GM21737 (cell line): ENCODE measurements around the gene GLI3.

Experiments used
- ATAC-seq: cut with Tn5 transposase; IDR thresholded peaks from one replicate; pipeline ENCODE4 v1.9.1; 2021; ENCODE audit warnings: mild to moderate bottlenecking, moderate library complexity; ENCODE audit not compliant: unreplicated experiment

GLI3 gene

DNA sequence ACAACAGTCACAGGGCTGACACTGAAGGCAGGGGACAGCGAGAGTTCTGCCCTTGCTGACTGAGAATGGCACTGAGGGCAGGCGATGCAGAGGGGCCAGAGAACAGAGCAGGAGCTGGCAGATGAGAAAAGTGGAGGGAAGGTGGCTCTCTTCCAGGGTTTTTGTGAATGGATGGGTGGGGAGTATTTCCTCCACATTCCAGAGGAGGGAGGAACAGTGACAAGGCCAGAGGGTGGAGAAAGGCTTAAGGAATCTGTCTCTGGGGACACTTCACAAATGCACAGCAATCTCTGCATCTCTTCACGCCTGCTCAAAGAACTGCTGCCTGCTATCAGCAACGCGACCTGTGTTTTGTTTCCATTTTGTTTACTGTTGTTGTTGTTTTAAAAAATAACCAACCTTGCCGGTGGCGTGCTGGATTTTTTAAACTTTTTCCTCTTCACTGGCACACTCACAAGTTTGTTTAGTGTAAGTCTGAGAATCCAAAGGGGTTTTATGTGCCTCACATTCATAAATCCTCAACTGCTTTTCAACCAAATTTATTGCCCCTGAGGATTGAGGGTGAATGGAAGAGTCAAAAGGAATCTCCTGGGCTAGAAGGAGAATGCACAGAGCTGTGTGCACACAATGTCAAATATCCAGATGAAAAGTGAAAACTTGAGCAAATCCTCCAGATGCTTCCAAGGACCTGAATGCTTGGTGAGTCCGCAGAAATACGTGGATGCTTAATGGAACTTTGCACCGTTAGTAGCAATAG, 129.3 kb downstream of the GLI3 start:
- no peak for ATAC-seq

DNA sequence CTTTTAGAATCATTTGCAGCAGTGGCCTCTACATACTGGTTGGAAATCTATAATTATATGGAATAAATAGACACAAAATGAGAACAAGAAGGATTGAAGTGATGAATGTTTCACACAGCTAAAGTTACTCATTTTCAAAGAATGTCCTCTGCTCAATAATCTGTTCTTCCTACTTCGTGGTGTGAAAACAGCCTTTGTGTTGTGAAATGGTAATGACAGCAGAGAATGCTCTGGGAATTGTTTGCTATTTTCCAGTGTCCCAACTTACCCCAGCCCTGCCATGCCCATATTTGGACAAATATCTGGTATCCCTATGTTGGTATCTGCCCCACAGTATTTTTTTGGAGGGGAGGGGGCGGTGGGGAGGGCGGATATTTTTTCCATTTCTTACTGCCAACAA, 130.4 kb downstream of the GLI3 start:
- ATAC-seq = no peak

DNA sequence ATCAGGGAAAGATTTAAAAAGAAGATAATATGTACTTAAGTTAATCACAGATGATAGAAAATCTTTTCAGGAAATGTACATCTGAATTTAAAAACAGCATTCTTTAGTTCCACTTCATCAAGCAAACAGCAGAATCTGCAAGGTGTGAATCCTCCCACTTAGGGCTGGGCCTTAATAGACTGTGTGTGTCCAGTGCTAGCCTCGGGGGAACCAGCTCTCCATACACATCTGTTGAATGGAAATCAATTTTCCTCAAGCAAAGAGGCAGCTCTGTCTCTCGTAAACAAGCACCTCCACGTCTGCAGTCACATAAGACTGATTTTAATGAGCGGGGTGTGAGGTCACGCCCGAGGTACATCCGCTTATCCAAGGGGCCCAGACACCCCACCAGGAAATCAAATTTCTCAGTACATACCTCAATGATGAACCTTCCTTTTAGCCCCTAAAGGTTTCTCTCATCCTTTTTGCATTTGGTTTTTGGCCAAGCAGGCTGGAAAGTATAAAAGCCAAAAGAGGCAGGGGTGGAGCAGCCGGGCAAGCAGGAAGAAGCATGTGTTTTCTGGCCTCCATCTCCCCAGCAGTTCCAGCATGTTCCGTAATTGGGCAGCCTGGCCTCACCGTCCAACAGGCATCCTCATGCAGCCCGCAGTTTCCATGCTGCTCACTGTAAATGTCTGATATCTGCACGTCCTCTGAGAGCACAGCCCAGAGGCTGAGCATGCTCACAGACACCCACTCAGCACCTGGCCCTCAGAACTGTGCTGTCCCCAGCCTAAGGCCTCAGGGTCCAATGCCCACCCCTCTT, 131.3 kb downstream of the GLI3 start:
- ATAC-seq = no peak

DNA sequence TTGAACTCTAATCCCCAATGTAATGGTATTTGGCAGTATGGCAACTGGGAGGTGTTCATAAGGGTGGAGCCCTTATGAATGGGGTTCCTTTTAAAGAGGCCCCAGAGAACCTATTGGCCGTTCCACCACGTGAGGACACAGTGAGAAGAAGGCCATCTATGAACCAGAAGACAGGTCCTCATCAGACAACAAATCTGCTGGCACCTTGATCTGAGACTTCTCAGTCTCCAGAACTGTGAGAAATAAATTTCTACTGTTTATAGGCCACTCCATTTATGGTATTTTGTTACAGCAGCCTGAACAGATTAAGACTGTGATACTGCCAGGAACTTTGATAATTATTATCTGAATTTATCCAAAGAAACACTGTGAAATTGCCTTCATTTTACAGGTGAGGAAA, 132.3 kb downstream of the GLI3 start:
- no peak for ATAC-seq

- ATAC-seq = no peak
These were observed 132.8 kb downstream of the GLI3 start for GRCh38 chr7:42104231-42104630.

DNA sequence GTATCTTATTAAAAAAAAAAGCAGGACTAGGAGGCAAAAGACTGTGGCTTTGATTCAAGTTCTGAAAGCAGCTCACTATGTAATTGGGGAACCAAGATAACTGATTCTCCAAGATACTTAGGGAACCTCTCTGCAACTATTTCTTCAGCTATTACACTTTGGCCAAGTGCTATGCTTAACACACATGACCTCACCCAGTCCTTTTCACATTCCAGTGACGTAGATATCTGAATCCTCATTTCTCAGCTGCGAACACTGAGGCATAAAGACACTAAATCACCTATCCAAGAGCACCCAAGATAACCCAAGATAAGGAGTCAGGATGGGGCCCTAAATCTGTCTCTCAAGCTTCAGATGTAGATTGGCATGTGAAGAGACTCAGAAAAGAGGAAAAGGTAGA, 133.6 kb downstream of the GLI3 start:
- no peak for ATAC-seq

DNA sequence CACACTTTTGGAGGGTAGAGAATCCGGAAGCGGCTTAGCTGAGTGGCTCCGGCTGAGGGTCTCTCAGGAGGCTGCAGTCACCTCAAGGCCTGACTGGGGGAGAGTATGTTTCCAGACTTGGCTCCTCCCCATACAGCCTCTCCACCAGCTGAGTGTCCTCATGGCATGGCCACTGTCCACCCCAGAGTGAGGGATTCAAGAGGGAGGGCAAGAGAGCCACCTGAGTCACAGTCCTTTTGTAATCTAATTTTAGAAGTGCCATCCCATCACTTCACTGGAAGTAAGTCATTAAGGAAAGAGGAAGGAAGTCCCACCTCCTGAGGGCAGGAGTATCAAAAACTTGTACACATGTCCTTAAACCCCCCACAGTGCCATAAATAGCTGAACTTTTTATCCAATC, 134.0 kb downstream of the GLI3 start:
- no peak for ATAC-seq

DNA sequence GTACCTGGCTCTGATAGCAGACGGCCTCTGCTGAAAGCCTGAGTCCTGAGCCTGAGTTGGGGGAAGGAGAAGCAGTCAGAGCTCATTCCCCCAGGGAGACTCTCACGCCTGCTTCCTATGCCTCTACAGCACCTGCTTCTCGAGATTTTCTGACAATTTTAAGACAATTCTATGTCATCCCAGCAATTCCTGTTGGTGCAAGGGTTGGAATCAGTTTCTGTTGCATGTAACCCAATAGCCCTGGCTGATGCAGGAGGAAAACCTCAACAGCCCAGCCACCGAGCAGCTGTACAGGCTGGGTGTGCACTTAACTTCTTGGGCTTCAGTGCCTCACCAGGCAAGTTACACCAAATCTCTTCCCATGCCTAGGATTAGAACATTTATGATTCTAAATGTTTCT, 134.7 kb downstream of the GLI3 start:
- no peak for ATAC-seq

GRCh38 chr7:42100156-42100508, 136.9 kb downstream of the GLI3 start:
- no peak for ATAC-seq

DNA sequence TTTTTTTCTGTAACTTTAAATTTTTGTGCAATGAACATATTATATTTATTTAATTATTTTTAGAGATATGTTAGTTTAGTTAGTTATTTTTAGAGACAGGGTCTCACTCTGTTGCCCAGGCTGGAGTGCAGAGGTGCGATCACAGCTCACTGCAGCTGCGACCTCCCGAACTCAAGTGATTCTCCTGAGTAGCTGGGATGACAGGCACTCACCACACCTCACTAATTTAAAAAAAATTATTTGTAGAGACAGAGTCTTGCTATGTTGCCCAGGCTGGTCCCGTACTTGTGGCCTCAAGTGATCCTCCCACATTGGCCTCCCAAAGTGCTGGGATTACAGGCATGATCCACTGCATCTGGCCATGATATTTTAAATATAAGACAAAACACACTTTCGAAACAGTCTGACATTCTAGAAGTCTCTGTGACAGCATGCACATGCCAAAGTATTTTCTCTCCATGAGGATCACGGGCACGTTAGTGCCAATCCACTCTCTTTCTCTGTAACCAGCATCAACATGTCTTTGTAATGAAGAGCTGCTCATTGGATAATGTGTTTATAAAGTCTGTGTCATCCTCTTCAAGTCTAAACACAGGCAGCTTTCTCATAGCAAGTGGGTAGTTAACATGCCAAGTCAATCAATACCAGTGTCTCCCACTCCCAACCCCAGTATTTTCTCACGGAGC, 137.4 kb downstream of the GLI3 start:
- no peak for ATAC-seq

DNA sequence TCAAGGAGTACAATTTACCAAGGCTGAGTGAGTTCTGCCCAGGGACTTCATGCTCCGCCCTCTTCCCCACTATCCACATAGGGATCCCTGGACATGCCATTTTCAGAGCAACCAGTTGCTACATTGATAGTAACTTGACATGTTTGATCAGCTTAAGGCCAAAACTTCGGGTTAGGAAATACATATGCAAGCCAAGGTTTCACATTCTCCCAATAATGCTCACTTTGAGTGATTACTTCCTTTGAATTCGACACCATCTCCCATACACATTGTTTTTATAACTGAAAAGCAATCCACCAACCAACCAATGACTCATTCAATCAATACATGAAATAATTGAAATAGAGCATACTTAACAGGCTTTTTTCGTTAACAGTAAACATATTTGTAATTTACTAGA, 137.9 kb downstream of the GLI3 start:
- no peak for ATAC-seq

DNA sequence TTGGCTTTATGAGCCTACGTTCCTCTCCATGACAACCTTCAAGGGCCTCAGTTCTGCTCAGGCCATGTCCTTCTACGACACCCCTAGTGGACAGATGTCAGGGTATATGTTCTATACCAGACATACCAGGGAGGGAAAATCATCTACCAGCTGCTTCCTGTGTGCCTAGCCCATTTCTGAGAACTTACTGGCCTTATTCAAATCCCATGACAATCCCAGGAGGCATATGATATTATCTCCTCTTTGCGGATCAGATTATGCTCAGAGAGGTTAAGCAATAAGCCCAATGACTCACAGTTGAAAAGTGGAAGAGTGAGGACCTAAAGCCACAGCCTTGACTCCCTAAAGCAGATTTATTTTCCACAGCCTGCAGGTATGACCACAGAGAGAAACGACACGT, 139.3 kb downstream of the GLI3 start:
- no peak for ATAC-seq

GRCh38 chr7:42096681-42097561, 140.1 kb downstream of the GLI3 start:
- ATAC-seq = no peak

DNA sequence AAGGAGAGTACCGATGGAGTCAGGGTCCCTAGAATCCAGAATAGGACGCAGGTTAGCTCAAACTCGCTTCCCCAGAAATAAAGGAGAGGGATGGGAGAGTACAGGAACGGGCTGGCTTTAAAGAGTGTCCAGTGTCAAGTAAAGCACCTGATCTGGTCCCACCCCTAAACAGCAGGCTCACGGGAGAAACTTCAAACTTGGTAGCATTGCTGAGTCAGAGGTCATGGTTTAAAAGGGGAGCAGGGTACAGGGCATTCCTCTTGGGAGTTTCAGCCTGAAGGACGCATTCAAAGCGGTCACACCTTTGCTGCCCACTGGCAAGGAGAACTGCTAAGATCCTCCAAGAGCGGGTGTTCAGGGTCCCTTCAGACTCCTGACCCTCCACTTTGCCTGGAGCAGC, 140.7 kb downstream of the GLI3 start:
- no peak for ATAC-seq

DNA sequence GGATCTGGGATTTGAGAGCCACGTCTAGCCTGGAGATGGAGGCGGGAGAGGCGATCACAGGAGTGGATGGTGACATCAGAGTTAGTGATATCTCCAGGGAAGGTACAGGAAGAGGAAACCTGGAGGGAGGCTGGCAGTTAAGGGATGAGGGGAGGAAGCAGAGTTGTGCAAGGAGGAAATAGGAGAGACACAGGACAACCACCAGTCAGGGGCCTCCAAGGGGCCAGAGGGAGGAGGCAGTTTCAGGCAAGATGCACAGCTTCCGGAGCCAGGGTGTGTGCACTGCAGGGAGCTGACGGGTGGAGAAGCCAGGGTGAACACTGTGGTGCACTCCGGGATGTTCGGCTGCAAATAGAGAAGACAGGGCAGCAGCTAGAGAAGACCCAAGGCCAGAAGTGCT, 141.2 kb downstream of the GLI3 start:
- no peak for ATAC-seq

- no peak for ATAC-seq
These were observed 143.6 kb downstream of the GLI3 start for GRCh38 chr7:42093349-42093905.

DNA sequence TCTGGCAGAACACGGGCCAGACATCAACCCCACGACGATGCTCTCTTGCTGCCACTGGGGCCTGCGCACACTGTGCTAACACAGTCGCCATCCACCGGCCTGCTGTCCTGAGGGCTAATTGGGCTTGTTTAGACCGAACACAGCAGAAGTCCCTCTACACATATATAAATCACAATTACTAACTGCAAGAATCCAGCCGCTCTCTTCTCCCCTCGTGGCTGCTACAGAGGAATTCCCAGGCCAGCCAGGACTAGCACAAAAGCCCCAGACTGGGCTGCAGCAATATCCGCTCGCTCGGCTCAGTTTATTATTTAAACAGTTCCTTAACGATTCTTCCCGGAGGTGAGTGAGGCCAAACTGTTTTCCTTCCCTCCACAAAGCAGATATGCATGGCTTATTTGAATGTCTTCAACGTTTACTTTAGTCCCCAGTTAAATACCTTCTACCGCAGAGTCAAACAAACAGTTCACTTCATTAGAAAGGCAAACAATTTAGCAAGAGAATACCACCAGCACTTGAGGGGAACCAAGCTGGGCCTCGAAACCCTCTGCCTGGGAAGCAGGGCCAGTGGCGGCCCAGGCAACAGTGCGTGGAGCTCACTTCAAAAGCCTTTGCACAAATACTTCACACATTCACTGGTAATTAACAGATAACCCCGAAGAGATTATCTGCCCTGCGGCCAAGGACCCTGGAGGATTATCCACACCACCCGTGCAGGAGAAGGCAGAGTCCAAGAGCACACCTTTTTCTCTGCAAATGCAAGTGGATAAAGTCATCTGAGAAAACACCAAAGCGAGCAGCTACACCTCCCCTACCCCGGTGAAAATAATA, 145.3 kb downstream of the GLI3 start:
- ATAC-seq = no peak

DNA sequence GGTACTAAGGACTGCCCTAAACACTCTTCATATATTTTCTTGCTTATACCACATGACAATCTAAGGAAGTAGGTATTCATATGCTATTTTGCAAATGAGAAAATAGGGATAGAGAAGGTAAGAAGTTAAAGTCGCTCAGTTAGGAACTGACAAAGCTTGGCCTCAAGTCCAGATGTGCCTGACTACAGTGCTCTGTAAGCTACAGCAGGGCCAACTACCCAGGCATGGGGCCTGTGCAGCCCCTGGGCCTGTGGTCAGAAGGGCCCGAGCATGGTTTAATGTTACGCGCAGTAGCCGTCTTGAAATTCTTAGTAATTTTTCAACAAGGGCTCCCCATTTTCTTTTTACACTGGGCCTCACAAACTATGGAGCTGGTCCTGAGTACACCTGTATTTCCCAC, 146.2 kb downstream of the GLI3 start:
- no peak for ATAC-seq

GRCh38 chr7:42090056-42090455, 147.0 kb downstream of the GLI3 start:
- ATAC-seq = no peak

DNA sequence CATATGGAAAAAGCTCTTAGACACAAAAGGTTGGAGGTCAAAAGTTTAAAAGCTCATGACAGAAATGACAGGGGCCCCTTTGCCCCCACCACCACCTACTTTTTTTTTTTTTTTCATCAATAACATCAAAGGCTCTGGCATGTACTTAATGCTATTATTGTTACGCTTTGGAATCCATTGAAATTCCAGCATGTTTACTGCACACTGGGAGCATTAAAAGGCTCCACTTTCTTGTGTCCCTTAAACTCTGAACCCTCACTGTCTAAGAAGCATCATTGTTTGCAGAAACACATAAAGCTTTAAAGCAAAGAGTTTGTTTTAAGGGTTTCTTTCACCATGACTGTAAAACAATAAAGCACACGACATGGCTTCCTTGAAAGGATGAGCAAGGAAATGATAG, 149.4 kb downstream of the GLI3 start:
- ATAC-seq = no peak
